ENCODE data around the gene SCN10A.

Gene SCN10A

DNA sequence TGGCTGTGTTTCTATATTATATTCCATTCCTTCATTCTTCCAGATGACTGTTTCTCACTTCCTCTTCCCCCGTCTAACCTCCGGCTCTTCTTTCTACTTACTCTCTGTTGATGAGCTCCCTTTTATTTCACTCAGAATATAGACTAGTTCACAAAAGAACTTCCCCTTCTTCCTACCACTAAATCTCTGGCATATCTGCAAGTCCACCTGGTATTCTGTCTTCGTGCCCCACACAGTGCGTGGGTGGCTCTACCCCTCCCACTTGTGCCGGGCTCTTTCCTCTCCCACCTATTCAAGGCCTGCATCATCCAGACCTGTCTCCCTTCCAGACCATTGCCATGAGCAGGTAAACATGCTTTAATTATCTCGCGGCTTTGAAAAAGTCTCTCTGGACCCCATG, 73.0 kb downstream of the SCN10A start:
- TF ChIP-seq ZNF8 (CRISPR knock-in tag; IDR thresholded peaks at IDR 0.05), result no peak
- TF ChIP-seq, protein P1, sequence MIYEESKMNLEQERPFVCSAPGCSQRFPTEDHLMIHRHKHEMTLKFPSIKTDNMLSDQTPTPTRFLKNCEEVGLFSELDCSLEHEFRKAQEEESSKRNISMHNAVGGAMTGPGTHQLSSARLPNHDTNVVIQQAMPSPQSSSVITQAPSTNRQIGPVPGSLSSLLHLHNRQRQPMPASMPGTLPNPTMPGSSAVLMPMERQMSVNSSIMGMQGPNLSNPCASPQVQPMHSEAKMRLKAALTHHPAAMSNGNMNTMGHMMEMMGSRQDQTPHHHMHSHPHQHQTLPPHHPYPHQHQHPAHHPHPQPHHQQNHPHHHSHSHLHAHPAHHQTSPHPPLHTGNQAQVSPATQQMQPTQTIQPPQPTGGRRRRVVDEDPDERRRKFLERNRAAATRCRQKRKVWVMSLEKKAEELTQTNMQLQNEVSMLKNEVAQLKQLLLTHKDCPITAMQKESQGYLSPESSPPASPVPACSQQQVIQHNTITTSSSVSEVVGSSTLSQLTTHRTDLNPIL (CRISPR knock-in tag; IDR thresholded peaks at IDR 0.05; ENCODE audit: low read depth), result no peak
- TF ChIP-seq ZFP3 (CRISPR knock-in tag; IDR thresholded peaks at IDR 0.05), result no peak
- TF ChIP-seq CSDC2 (CRISPR knock-in tag; IDR thresholded peaks at IDR 0.05), result no peak
- TF ChIP-seq, protein P2, sequence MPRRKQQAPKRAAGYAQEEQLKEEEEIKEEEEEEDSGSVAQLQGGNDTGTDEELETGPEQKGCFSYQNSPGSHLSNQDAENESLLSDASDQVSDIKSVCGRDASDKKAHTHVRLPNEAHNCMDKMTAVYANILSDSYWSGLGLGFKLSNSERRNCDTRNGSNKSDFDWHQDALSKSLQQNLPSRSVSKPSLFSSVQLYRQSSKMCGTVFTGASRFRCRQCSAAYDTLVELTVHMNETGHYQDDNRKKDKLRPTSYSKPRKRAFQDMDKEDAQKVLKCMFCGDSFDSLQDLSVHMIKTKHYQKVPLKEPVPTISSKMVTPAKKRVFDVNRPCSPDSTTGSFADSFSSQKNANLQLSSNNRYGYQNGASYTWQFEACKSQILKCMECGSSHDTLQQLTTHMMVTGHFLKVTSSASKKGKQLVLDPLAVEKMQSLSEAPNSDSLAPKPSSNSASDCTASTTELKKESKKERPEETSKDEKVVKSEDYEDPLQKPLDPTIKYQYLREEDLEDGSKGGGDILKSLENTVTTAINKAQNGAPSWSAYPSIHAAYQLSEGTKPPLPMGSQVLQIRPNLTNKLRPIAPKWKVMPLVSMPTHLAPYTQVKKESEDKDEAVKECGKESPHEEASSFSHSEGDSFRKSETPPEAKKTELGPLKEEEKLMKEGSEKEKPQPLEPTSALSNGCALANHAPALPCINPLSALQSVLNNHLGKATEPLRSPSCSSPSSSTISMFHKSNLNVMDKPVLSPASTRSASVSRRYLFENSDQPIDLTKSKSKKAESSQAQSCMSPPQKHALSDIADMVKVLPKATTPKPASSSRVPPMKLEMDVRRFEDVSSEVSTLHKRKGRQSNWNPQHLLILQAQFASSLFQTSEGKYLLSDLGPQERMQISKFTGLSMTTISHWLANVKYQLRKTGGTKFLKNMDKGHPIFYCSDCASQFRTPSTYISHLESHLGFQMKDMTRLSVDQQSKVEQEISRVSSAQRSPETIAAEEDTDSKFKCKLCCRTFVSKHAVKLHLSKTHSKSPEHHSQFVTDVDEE (CRISPR knock-in tag; IDR thresholded peaks at IDR 0.05), result no peak
- no peak for TF ChIP-seq TCF4 (CRISPR knock-in tag; IDR thresholded peaks at IDR 0.05; ENCODE audit: borderline replicate concordance)
- TF ChIP-seq ISL1 (CRISPR knock-in tag; IDR thresholded peaks at IDR 0.05), result no peak
- TF ChIP-seq, protein P3, sequence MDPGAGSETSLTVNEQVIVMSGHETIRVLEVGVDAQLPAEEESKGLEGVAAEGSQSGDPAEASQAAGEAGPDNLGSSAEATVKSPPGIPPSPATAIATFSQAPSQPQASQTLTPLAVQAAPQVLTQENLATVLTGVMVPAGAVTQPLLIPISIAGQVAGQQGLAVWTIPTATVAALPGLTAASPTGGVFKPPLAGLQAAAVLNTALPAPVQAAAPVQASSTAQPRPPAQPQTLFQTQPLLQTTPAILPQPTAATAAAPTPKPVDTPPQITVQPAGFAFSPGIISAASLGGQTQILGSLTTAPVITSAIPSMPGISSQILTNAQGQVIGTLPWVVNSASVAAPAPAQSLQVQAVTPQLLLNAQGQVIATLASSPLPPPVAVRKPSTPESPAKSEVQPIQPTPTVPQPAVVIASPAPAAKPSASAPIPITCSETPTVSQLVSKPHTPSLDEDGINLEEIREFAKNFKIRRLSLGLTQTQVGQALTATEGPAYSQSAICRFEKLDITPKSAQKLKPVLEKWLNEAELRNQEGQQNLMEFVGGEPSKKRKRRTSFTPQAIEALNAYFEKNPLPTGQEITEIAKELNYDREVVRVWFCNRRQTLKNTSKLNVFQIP (CRISPR knock-in tag; IDR thresholded peaks at IDR 0.05; ENCODE audit: borderline replicate concordance, low read depth), result no peak
- TF ChIP-seq ZNF565 (CRISPR knock-in tag; conservative IDR thresholded peaks at IDR 0.05; ENCODE audit: low read depth), result no peak
- no peak for TF ChIP-seq OSR1 (CRISPR knock-in tag; IDR thresholded peaks at IDR 0.05)
- no peak for TF ChIP-seq RARB (CRISPR knock-in tag; IDR thresholded peaks at IDR 0.05)
- TF ChIP-seq SNAI2 (CRISPR knock-in tag; IDR thresholded peaks at IDR 0.05), result no peak
- TF ChIP-seq, protein P4, sequence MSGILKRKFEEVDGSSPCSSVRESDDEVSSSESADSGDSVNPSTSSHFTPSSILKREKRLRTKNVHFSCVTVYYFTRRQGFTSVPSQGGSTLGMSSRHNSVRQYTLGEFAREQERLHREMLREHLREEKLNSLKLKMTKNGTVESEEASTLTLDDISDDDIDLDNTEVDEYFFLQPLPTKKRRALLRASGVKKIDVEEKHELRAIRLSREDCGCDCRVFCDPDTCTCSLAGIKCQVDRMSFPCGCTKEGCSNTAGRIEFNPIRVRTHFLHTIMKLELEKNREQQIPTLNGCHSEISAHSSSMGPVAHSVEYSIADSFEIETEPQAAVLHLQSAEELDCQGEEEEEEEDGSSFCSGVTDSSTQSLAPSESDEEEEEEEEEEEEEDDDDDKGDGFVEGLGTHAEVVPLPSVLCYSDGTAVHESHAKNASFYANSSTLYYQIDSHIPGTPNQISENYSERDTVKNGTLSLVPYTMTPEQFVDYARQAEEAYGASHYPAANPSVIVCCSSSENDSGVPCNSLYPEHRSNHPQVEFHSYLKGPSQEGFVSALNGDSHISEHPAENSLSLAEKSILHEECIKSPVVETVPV (CRISPR knock-in tag; IDR thresholded peaks at IDR 0.05), result no peak
- TF ChIP-seq ARNTL (CRISPR knock-in tag; IDR thresholded peaks at IDR 0.05; ENCODE audit: borderline replicate concordance, low read depth), result no peak
- TF ChIP-seq, protein P5, sequence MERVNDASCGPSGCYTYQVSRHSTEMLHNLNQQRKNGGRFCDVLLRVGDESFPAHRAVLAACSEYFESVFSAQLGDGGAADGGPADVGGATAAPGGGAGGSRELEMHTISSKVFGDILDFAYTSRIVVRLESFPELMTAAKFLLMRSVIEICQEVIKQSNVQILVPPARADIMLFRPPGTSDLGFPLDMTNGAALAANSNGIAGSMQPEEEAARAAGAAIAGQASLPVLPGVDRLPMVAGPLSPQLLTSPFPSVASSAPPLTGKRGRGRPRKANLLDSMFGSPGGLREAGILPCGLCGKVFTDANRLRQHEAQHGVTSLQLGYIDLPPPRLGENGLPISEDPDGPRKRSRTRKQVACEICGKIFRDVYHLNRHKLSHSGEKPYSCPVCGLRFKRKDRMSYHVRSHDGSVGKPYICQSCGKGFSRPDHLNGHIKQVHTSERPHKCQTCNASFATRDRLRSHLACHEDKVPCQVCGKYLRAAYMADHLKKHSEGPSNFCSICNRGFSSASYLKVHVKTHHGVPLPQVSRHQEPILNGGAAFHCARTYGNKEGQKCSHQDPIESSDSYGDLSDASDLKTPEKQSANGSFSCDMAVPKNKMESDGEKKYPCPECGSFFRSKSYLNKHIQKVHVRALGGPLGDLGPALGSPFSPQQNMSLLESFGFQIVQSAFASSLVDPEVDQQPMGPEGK (CRISPR knock-in tag; IDR thresholded peaks at IDR 0.05; ENCODE audit: borderline replicate concordance), result no peak
- TF ChIP-seq PPARA (CRISPR knock-in tag; IDR thresholded peaks at IDR 0.05; ENCODE audit: borderline replicate concordance), result no peak
- TF ChIP-seq ZNF70 (CRISPR knock-in tag; IDR thresholded peaks at IDR 0.05), result no peak
- ATAC-seq, result no peak

DNA sequence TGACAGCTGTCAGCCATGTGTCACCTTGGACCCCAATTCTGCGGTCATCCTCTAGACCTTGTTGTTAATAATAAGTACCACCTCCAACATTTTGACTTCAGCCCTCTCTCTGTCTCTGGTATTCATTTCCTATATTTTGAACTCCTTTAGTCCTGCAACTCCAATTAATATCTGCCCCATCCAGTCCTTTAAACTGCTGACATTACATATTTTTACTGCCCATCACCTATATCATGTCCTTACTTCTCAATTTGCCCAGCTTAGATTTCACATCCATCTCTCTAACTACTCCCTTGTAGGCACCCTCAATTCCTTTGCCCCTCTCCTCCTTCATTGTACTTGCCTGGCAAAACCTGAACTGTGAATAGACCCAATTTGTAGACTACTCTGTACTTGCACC, 73.5 kb downstream of the SCN10A start:
- ATAC-seq, result no peak
- TF ChIP-seq, protein P3 (CRISPR knock-in tag; IDR thresholded peaks at IDR 0.05; ENCODE audit: borderline replicate concordance, low read depth), result no peak
- TF ChIP-seq ZNF565 (CRISPR knock-in tag; conservative IDR thresholded peaks at IDR 0.05; ENCODE audit: low read depth), result no peak
- no peak for TF ChIP-seq OSR1 (CRISPR knock-in tag; IDR thresholded peaks at IDR 0.05)
- no peak for TF ChIP-seq PPARA (CRISPR knock-in tag; IDR thresholded peaks at IDR 0.05; ENCODE audit: borderline replicate concordance)
- no peak for TF ChIP-seq ISL1 (CRISPR knock-in tag; IDR thresholded peaks at IDR 0.05)
- no peak for TF ChIP-seq RARB (CRISPR knock-in tag; IDR thresholded peaks at IDR 0.05)
- TF ChIP-seq TCF4 (CRISPR knock-in tag; IDR thresholded peaks at IDR 0.05; ENCODE audit: borderline replicate concordance), result no peak
- TF ChIP-seq, protein P1 (CRISPR knock-in tag; IDR thresholded peaks at IDR 0.05; ENCODE audit: low read depth), result no peak
- no peak for TF ChIP-seq ZNF8 (CRISPR knock-in tag; IDR thresholded peaks at IDR 0.05)

Data from SK-N-SH treated with all-trans-retinoic acid at 6 μM for 48 hours (cell line).